VCaP (cell line): Measurements from ENCODE around the gene CHD2.

Source experiments
- H3K27ac ChIP-seq: fragments of 450-650 bp; 2 replicates; pipeline ENCODE4 v1.5.1; 2017
- TF ChIP-seq, protein P1 (sequence below): fragments of 450-650 bp; conservative IDR thresholded peaks from 2 replicates; pipeline ENCODE4 v1.5.1; 2017; ENCODE audit warnings: mild to moderate bottlenecking, moderate library complexity

The CHD2 gene

DNA sequence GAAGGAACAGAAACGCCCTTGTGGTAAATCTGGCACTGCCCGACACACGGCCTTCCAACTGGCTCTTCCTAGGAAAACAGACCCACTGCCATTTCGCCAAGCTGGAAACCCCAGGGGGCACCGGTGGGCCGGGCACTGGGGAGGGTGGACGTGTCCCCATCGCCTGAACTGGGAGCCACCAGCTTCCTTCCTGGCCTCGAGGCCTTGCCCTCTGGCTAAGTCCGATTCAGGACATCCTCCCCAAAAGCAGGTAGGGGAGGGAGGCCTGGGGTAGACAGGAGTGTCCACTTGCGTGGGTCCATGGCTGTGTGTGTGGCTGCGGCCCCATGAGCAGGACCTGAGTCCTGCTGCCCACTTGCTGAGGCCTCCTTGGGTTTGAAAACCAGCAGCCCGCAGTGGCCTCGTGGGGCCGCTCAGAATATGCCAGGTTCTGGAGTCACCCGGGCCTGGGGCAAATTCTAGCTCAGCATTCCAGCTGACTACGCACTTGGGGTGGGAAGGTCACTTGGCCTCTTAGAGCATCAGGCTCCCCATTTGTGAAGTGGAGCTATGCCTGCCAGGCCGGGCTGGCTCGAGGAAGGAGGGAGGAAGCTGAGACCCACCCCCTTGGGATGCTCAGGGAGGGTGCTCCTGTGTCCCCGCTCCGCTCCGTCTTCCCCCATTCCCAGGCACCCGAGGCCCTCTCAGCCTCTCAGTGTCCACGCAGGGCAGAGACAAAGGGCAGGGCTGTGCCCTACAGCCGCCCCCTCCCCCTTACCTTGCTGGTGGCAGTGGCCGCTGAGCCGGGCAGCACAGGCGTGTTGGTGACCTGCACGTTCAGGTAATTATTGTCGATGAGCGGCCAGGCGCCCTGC is 151.3 kb downstream of the CHD2 start:
- TF ChIP-seq, protein P1, sequence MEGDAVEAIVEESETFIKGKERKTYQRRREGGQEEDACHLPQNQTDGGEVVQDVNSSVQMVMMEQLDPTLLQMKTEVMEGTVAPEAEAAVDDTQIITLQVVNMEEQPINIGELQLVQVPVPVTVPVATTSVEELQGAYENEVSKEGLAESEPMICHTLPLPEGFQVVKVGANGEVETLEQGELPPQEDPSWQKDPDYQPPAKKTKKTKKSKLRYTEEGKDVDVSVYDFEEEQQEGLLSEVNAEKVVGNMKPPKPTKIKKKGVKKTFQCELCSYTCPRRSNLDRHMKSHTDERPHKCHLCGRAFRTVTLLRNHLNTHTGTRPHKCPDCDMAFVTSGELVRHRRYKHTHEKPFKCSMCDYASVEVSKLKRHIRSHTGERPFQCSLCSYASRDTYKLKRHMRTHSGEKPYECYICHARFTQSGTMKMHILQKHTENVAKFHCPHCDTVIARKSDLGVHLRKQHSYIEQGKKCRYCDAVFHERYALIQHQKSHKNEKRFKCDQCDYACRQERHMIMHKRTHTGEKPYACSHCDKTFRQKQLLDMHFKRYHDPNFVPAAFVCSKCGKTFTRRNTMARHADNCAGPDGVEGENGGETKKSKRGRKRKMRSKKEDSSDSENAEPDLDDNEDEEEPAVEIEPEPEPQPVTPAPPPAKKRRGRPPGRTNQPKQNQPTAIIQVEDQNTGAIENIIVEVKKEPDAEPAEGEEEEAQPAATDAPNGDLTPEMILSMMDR: no peak
- H3K27ac ChIP-seq: no peak overlapping the region

DNA sequence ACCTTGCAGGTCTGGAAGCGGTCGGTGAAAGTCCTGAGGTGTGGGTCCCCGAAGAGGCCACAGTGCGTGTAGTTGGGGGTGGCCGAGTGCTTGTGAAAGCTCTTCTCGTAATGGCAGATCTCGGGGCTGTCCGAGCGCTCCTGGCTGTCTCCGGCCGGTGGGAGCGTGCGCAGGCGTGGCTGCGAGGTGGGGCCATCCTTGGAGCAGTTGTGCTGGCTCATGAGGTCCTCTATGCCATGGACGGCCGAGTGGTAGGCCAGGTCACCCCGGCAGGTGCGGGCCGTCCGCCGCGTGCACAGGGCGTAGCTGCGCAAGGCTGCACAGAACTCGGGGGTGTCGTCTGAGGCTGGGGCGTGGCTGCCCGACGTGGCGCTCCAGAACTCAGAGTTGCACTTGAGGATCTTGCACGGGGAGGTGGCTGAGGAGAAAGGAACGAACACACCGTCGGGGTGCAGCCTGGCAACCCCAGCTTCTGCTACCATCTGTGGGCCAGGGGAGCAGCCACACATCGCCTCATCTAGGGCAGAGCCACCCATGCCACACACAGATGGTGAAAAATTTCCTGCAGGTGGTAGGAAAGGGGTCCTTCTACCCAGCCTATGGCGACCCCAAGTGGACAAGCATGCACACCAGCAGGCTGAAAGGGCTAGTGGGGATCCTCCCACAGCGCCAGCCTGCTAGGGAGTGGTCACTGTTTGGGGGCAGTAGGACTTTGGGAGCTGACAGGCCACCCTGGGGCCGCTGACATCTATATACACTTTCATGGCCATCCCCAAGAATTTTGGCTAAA is 152.2 kb downstream of the CHD2 start:
- no peak overlapping the region for H3K27ac ChIP-seq
- TF ChIP-seq, protein P1: no peak; the same call in 1 of the 2 replicates

DNA sequence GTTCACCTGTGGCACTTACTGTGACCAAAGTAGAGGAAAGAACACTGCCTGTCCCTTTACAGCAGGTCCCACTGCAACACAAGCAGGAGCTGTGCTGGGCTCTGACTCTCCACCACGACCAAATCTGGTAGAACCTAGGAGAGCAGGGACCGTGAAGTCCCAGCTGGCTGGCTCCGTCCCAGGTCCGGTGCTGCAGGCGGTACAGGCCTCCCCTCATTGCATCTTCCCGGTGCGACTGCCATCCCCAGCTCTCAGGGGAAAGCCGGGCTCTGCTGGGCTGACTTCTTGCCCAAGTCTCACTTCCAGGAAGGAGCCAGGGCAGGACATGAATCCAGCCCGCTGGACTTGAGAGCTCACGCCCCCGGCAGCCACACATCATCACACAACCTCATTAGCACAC is 155.1 kb downstream of the CHD2 start:
- TF ChIP-seq, protein P1: no peak
- no peak overlapping the region for H3K27ac ChIP-seq

DNA sequence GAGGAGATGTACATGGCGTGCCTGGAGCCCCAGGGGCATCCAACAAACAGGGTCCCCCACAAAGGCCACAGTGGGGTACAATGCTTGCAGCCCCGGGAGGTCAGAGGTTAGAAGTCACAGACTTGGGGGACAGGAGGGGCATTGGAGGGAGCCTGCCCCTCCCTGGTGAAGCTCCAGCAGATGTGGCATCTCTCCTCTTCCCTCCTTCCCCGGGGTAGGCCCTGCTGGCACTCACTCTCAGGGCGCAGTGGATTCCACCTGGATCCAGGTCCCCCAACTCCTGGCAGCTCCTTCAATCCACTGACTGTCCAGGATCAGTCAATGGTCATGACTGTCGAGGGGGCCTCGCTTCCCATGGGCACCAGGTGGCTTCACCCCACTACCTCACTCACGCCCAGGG is 156.7 kb downstream of the CHD2 start:
- TF ChIP-seq, protein P1: no peak

DNA sequence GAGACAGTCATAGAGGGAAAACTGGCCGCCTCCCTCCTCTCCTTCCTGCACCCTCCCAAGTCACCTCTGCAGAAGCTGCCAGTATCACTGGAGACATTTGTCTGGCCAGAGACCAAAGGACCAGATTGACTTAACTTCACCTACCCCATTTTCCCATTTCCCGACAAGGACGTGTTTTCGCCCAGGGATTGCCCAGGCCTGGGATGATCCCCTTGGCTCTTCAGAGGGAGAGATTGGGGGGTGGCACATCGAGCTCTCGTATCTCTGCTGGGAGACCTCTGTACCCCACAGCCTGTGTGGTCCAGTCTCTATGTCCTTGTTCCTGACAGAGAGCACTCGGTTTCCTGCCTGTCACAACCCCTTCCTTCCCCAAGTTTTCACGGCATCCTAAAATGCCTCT is 157.5 kb downstream of the CHD2 start:
- no peak overlapping the region for H3K27ac ChIP-seq
- TF ChIP-seq, protein P1: no peak

More for the DNA sequence above, 156.7 kb downstream of the CHD2 start:
- H3K27ac ChIP-seq: no peak overlapping the region

DNA sequence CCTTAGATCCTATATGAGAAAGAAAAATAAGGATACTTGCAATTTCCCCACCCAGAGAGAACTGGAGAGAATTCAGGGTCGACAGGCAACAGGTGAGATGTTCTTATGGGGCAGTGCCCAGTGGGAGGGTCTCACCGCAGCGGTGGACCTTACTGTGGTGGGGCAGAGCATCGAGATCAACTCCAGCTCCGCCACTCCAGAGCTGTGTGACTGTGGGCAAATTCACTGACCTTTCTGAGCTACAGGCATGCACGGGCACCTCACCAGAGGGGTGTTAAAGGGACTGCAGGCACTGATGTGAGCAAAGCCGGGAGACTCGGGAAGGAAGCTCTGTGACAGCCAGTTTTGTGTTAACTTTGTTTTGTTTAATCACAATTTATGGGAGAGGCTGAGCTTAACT is 158.0 kb downstream of the CHD2 start:
- TF ChIP-seq, protein P1: no peak
- no peak overlapping the region for H3K27ac ChIP-seq

DNA sequence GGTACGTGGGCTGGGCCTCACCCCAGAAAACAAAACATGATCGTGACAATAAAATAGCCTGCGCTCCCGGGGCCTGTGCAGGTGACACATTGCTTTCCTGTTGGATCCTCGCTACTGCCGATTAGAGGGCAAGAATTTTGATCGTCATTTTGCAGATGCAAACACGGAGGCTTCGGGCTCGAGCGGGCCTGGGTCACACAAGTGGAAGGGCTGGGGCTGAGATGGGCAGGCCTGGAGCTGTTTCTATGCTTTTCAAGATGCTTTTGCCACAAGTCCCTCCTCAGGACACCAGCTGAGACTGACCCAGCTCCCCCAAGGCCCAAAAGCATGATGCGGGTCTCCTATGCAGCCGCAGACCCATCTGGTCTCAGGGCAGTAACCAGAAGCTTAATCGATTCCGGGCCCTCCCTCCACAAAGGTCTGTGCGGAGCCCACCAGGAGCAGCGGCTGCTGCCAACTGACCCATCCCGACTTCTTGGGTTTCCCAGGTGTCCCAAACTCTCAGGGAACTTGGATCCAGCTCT is 158.8 kb downstream of the CHD2 start:
- no peak overlapping the region for H3K27ac ChIP-seq
- TF ChIP-seq, protein P1: no peak
